H7 (cell line): ENCODE measurements around the gene BMPER. TPM values are rescaled to one million over a fixed set of nuclear protein-coding genes. Genes with fewer than 3 reads are reported as not detected.

ENCODE experiments used
- DNase-seq: peaks from one replicate; pipeline ENCODE4 v3.0.0; 2012
- H3K27me3 ChIP-seq: 2 replicates; pipeline ENCODE4 v1.6.0; 2011; ENCODE audit warnings: mild to moderate bottlenecking, low read length; ENCODE audit not compliant: control insufficient read depth, insufficient read depth
- H3K36me3 ChIP-seq: replicated peaks from 2 replicates; pipeline ENCODE4 v1.5.1; 2011; ENCODE audit warnings: low read length; ENCODE audit not compliant: control insufficient read depth, insufficient read depth
- H3K4me3 ChIP-seq: 2 replicates; pipeline ENCODE4 v1.5.1; 2011; ENCODE audit warnings: low read depth, mild to moderate bottlenecking, control low read depth, low read length, moderate library complexity; ENCODE audit not compliant: insufficient read depth
- total RNA-seq: library from RNA; depleted of rRNA; stranded (reverse); fragments of >200 nt; shearing (Covaris generic); gene quantifications from 2 replicates; pipeline ENCODE4 v1.2.3, GENCODE V29; 2014

Gene BMPER
- total RNA-seq, 1 experiment from 2014 or later, result 2.4 TPM

- no peak for DNase-seq
- H3K4me3 ChIP-seq, result no peak overlapping the region
- H3K27me3 ChIP-seq, result no peaks in the 10 kb centered on the region
- H3K36me3 ChIP-seq, result no peaks in the 10 kb centered on the region
These were observed 22.2 kb upstream of the BMPER start for GRCh38 chr7:33882950-33883670.

GRCh38 chr7:33883671-33883965, 21.7 kb upstream of the BMPER start:
- DNase-seq, result no peak
- no peak overlapping the region for H3K4me3 ChIP-seq
- H3K27me3 ChIP-seq, result no peaks in the 10 kb centered on the region
- no peaks in the 10 kb centered on the region for H3K36me3 ChIP-seq

GRCh38 chr7:33885290-33886148, 19.8 kb upstream of the BMPER start:
- H3K27me3 ChIP-seq, result no peaks in the 10 kb centered on the region
- no peaks in the 10 kb centered on the region for H3K36me3 ChIP-seq
- no peak overlapping the region for H3K4me3 ChIP-seq
- DNase-seq, result no peak

- H3K27me3 ChIP-seq, result no peaks in the 10 kb centered on the region
- peak; percentile 51 for DNase-seq
These were observed 19.2 kb upstream of the BMPER start for GRCh38 chr7:33886149-33886623.

GRCh38 chr7:33887266-33887975, 17.9 kb upstream of the BMPER start:
- no peak for DNase-seq
- no peaks in the 10 kb centered on the region for H3K27me3 ChIP-seq
- no peaks in the 10 kb centered on the region for H3K36me3 ChIP-seq
- H3K4me3 ChIP-seq, result no peak overlapping the region

More at GRCh38 chr7:33886149-33886623, 19.2 kb upstream of the BMPER start:
- H3K4me3 ChIP-seq, result no peak overlapping the region
- H3K36me3 ChIP-seq, result no peaks in the 10 kb centered on the region

GRCh38 chr7:33888166-33888565, 17.2 kb upstream of the BMPER start:
- Histone ChIP-seq H3K36me3 (no peaks in the 10 kb centered on the region), H3K4me3 (no peak overlapping the region)
- no peak for DNase-seq

GRCh38 chr7:33892945-33893344, 12.4 kb upstream of the BMPER start:
- H3K36me3 ChIP-seq, result no peaks in the 10 kb centered on the region
- no peak overlapping the region for H3K4me3 ChIP-seq
- H3K27me3 ChIP-seq, result no peaks in the 10 kb centered on the region
- DNase-seq, result no peak

More at GRCh38 chr7:33888166-33888565, 17.2 kb upstream of the BMPER start:
- no peaks in the 10 kb centered on the region for H3K27me3 ChIP-seq

GRCh38 chr7:33893377-33893776, 12.0 kb upstream of the BMPER start:
- Histone ChIP-seq H3K27me3 (peaks cover 2% of the 10 kb centered on the region; the same call in 1 of the 2 replicates), H3K36me3 (no peaks in the 10 kb centered on the region), H3K4me3 (no peak overlapping the region)
- DNase-seq, result no peak

- H3K27me3 ChIP-seq, result peaks cover 2% of the 10 kb centered on the region; the same call in 1 of the 2 replicates
- no peak overlapping the region for H3K4me3 ChIP-seq
- DNase-seq, result peak; percentile 80
- no peaks in the 10 kb centered on the region for H3K36me3 ChIP-seq
These were observed 10.1 kb upstream of the BMPER start for GRCh38 chr7:33895025-33895804.

- H3K4me3 ChIP-seq, result no peak overlapping the region
- DNase-seq, result no peak
These were observed 4.8 kb upstream of the BMPER start for GRCh38 chr7:33900501-33900900.

GRCh38 chr7:33901199-33901598, 4.1 kb upstream of the BMPER start:
- no peak overlapping the region for H3K4me3 ChIP-seq
- peaks cover 41% of the 10 kb centered on the region for H3K27me3 ChIP-seq
- no peak for DNase-seq
- no peaks in the 10 kb centered on the region for H3K36me3 ChIP-seq

More at GRCh38 chr7:33900501-33900900, 4.8 kb upstream of the BMPER start:
- Histone ChIP-seq H3K27me3 (peaks cover 34% of the 10 kb centered on the region), H3K36me3 (no peaks in the 10 kb centered on the region)

- DNase-seq, result peak; percentile 51
- no peaks in the 10 kb centered on the region for H3K36me3 ChIP-seq
- H3K27me3 ChIP-seq, result peaks cover 47% of the 10 kb centered on the region
- H3K4me3 ChIP-seq, result no peak overlapping the region
These were observed 3.5 kb upstream of the BMPER start for GRCh38 chr7:33901847-33902246.

- no peak for DNase-seq
- no peak overlapping the region for H3K4me3 ChIP-seq
- no peaks in the 10 kb centered on the region for H3K36me3 ChIP-seq
- peaks cover 52% of the 10 kb centered on the region for H3K27me3 ChIP-seq
These were observed 2.6 kb upstream of the BMPER start for GRCh38 chr7:33902746-33903145.
